Esophagus muscularis mucosa (tissue), 4 donors: ENCODE data around the gene PPT1. TPM values are rescaled to one million over a fixed set of nuclear protein-coding genes. Genes with fewer than 3 reads are reported as not detected.
A peak's percentile ranks its signal among the peaks of the same experiment; 100 is the strongest.
"Not testable (repeated sequence)": the region's sequence is repeated elsewhere in the genome, so short reads cannot be mapped to it uniquely, and the experiment has no call there.

ENCODE experiments used
- DNase-seq: peaks from one replicate; pipeline ENCODE4 v3.0.0-alpha.2; 2017; ENCODE audit errors: extremely low spot score
- H3K27ac ChIP-seq, 4 donors: fragments of 200-600 bp; sonication (generic); replicated peaks in 1 of 4; 1 replicate in 3 of 4; 2 replicates in 1 of 4; pipeline ENCODE4 v1.5.1; 2016 to 2019; ENCODE audit warnings: mild to moderate bottlenecking in 1 of 4
- H3K27me3 ChIP-seq, 4 donors: fragments of 200-600 bp; sonication (generic); one replicate each; pipeline versions ENCODE4 v1.5.1 to v1.6.0; 2016 to 2019
- H3K36me3 ChIP-seq, 4 donors: fragments of 200-600 bp; sonication (generic); one replicate each; pipeline ENCODE4 v1.5.1; 2016 to 2019
- H3K4me1 ChIP-seq, 4 donors: fragments of 200-600 bp; sonication (generic); one replicate each; pipeline ENCODE4 v1.5.1; 2016 to 2019
- H3K4me3 ChIP-seq, 4 donors: fragments of 200-600 bp; sonication (generic); 1 replicate in 2 of 4; 2 replicates in 2 of 4; pipeline ENCODE4 v1.5.1; 2016 to 2019; ENCODE audit warnings: mild to moderate bottlenecking in 4 of 4, moderate library complexity in 1 of 4
- H3K9me3 ChIP-seq, 4 donors: fragments of 200-600 bp; sonication (generic); 1 replicate in 3 of 4; 2 replicates in 1 of 4; pipeline ENCODE4 v1.5.1; 2016 to 2019
- EP300 ChIP-seq: sonication (generic); formaldehyde crosslinking; IDR thresholded peaks from one replicate; pipeline ENCODE4 v1.6.1; 2017; ENCODE audit warnings: antibody characterized with exemption
- POLR2A ChIP-seq: fragments of 450-650 bp; IDR thresholded peaks from one replicate; pipeline ENCODE4 v1.6.1; 2017; ENCODE audit warnings: antibody characterized with exemption, moderate library complexity, mild to moderate bottlenecking, low read depth
- POLR2AphosphoS5 ChIP-seq, 2 donors: sonication (generic); formaldehyde crosslinking; IDR thresholded peaks; one replicate each; pipeline ENCODE4 v1.6.1; 2017; ENCODE audit warnings: antibody characterized with exemption in 2 of 2
- WGBS: methylation state at CpG from one replicate; pipeline ENCODE4 v1.1.5; 2018; 5-methylcytosine and 5-hydroxymethylcytosine counted together
- intact Hi-C: fragments of 100-400 bp; cut with DNase I; formaldehyde crosslinking; loops from one replicate; pipeline ENCODE4 v1.15.1; 2023
- total RNA-seq, 4 donors: library from RNA; depleted of rRNA; stranded (reverse); fragments of >200 nt; gene quantifications; one replicate each; pipeline versions ENCODE4 v1.1.0 to v1.2.1, GENCODE V29; 2016
- TF ChIP-seq, protein P1 (sequence below), 3 experiments: fragments of 200-600 bp in 2 of 3; fragments of 450-650 bp in 1 of 3; sonication (generic) in 2 of 3; IDR thresholded peaks; one replicate each; pipeline ENCODE4 v1.5.1; 2017 to 2019; ENCODE audit warnings: antibody characterized with exemption in 3 of 3, mild to moderate bottlenecking in 2 of 3, moderate library complexity in 1 of 3

Gene PPT1
- total RNA-seq, 4 donors from 2014 or later, result 44.1 to 75.2 (median 50.0) TPM

DNA sequence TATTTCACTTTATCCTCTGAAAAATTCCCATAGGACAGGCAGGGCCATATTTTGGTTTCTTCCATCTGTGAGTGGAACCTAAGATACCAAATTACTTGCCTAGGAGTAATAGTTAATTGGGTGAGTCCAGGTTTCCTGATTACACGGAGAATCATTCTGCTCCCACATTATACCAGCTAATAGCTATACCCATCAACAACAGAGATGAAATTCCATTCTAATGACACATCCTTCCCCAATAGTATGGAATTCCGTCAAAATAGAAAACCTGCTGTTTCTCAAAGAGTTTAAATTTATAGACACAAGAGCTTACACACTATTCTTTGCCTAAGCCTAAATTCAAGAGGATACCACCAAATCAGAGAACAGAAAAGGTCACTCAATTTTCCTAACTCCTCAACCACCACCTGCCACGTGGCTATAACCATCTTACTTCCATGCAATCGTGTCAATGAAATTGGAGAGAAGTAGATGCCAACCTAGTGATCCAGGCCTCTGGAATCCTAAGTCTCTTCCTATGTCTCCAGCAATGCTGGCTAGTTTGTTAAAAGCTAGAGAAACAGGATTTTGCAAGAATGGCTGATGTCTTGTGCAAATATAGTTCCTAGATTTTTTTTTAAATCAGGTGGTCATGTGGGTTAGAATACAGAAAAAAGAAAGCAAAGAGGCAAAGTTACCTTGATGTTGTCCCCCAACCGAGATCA is 6.2 kb downstream of the PPT1 start:
- Histone ChIP-seq H3K36me3 (peaks cover 34 to 65% (median 62%) of the 10 kb centered on the region in 4 donors), H3K27ac (no peak overlapping the region), H3K27me3 (no peaks in the 10 kb centered on the region), H3K9me3 (no peaks in the 10 kb centered on the region), H3K4me3 (no peak overlapping the region), H3K4me1 (peaks cover 0 to 8% (median 4%) of the 10 kb centered on the region in 4 donors)
- intact Hi-C loops, result no loop called here
- WGBS, result 87% methylated on average over 5 of the region's 5 CpGs
- DNase-seq, result no peak
- TF ChIP-seq, protein P1, sequence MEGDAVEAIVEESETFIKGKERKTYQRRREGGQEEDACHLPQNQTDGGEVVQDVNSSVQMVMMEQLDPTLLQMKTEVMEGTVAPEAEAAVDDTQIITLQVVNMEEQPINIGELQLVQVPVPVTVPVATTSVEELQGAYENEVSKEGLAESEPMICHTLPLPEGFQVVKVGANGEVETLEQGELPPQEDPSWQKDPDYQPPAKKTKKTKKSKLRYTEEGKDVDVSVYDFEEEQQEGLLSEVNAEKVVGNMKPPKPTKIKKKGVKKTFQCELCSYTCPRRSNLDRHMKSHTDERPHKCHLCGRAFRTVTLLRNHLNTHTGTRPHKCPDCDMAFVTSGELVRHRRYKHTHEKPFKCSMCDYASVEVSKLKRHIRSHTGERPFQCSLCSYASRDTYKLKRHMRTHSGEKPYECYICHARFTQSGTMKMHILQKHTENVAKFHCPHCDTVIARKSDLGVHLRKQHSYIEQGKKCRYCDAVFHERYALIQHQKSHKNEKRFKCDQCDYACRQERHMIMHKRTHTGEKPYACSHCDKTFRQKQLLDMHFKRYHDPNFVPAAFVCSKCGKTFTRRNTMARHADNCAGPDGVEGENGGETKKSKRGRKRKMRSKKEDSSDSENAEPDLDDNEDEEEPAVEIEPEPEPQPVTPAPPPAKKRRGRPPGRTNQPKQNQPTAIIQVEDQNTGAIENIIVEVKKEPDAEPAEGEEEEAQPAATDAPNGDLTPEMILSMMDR (IDR thresholded peaks at IDR 0.05), result no peak

DNA sequence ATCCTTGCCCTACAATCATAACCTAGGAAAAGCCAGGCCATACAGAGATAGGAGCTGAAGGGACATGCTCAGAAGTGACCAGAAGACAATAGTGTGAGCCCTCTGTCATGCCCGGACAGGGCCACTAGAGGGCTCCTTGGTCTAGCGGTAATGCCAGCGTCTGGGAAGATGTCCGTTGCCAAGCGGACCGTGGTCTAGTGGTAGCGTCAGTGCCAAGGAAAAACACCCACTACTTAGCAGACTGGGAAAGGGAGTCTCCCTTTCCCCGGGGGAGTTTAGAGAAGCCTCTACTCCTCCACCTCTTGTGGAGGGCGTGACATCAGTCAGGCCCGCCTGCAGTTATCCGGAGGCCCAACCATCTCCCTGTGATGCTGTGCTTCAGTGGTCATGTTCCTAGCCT is 12.3 kb downstream of the PPT1 start:
- peak in 1 of 2 donors; percentile 40 for TF ChIP-seq POLR2AphosphoS5 (IDR thresholded peaks at IDR 0.05)
- TF ChIP-seq, protein P1 (IDR thresholded peaks at IDR 0.05), result peak; percentile 55 to 79 (median 74)
- H3K9me3 ChIP-seq, H3K4me1 ChIP-seq, H3K27me3 ChIP-seq, intact Hi-C loops, H3K27ac ChIP-seq, DNase-seq: not testable (repeated sequence)
- peaks cover 24 to 73% (median 57%) of the 10 kb centered on the region in 4 donors for H3K36me3 ChIP-seq
- H3K4me3 ChIP-seq, result peak overlapping the region in 2 of 4 donors; percentile 3 to 36
- WGBS, result 27% methylated on average over 9 of the region's 11 CpGs

DNA sequence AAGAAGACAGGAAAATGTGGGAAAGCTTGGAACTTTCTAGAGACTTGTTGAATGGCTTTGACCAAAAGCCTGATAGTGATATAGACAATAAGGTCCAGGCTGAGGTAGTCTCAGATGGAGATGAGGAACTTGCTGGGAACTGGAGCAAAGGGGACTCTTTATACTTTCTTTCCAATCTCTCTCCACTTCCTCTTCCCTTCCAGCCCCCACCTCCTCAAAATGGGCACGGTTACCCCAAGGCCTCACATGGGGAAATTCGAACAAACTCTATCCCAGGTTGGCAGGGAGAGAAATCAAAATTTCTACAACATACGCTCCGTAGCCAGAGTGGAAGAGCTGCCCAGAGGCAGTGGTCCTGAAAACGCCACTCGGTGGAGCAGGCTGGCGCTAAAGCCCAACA is 15.2 kb downstream of the PPT1 start:
- no peaks in the 10 kb centered on the region for H3K9me3 ChIP-seq
- intact Hi-C loops, result no loop called here
- H3K36me3 ChIP-seq, result peaks cover 5 to 60% (median 38%) of the 10 kb centered on the region in 4 donors
- no peak for DNase-seq
- H3K27ac ChIP-seq, result no peak overlapping the region
- peaks cover 0 to 16% (median 14%) of the 10 kb centered on the region in 4 donors for H3K4me1 ChIP-seq
- no peaks in the 10 kb centered on the region for H3K27me3 ChIP-seq
- TF ChIP-seq, protein P1 (IDR thresholded peaks at IDR 0.05), result no peak
- TF ChIP-seq POLR2AphosphoS5 (IDR thresholded peaks at IDR 0.05) (no peak), POLR2A (no peak), EP300 (no peak)
- WGBS, result 66% methylated on average over 7 of the region's 7 CpGs
- H3K4me3 ChIP-seq, result no peak overlapping the region

DNA sequence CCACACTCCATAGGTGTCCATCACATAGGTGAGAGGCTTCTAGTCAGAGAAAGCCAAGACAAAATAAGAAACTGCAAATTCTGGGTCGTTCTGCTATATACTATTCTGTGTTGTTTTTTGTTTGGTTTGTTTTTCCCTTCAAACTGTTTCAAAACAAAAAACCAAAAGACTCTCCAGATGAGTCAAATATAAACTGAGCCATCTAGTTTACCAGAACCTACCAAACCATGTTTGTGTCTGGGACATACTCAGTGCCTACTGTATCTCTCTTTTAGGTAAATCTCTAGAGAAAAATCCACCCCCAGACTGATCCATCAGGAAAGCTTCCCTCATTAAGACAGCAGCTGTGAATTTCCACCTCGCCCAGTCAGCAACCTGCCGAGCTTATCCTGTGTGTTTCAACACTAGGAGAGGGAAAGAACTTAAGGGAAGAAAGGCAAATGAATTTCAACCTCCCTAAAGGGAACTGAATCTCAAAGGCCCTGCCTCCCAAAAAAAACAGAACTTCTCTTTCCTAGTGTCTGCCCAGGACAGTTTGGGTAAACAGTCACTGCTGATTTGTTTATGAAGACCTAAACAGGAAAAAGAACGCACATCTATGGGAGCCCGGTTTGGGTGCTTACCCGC is 17.2 kb downstream of the PPT1 start:
- Histone ChIP-seq H3K36me3 (peaks cover 5 to 60% (median 34%) of the 10 kb centered on the region in 4 donors), H3K9me3 (no peaks in the 10 kb centered on the region), H3K4me1 (peaks cover 0 to 26% (median 23%) of the 10 kb centered on the region in 4 donors), H3K27ac (peak overlapping the region; percentile 1 to 28 (median 17)), H3K27me3 (no peaks in the 10 kb centered on the region), H3K4me3 (no peak overlapping the region)
- no peak for TF ChIP-seq POLR2A
- intact Hi-C loops, result no loop called here
- DNase-seq, result no peak
- WGBS, result 84% methylated on average over 6 of the region's 6 CpGs

DNA sequence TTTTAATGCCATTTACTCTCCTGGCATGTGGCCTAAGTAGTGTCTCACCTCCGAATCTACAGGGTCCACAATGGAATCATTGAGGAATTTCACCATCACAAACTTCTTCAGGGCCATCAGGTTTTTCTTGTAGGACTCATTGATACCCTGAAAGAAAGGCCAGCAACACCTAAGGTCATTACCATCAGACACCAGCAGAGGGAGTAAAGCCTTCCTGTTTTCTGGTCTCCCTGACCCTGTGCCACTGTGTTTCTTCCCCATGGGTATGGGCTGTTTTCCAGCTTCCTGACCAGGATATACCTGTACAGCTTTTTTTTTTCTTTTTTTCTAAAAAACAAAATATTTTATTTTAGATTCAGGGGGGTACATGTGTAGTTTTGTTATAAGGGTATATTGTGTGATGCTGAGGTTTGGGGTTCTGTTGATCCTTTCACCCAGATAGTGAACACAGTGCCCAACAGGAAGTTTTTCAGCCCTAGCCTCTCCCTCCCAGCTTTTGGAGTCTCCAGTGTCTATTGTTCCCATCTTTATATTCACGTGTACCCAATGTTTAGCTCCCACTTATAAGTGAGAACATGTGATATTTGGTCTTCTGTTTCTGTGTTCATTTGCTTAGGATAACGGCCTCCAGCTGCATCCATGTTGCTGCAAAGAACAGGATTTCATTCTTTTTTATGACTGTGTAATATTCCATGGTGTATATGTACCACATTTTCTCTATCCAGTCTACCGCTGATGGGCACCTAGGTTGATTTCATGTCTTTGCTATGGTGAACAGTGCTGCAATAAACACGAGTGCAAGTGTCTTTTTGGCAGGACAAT is 18.3 kb downstream of the PPT1 start:
- H3K36me3 ChIP-seq, result peaks cover under 1 to 64% (median 40%) of the 10 kb centered on the region in 4 donors
- no peak overlapping the region for H3K4me3 ChIP-seq
- no peaks in the 10 kb centered on the region for H3K27me3 ChIP-seq
- 88% methylated on average over 5 of the region's 5 CpGs for WGBS
- intact Hi-C loops, result no loop called here
- DNase-seq, result no peak
- TF ChIP-seq, protein P1 (IDR thresholded peaks at IDR 0.05), result peak; percentile 53 to 82 (median 55)
- no peak for TF ChIP-seq POLR2A
- peaks cover 0 to 26% (median 22%) of the 10 kb centered on the region in 4 donors for H3K4me1 ChIP-seq
- peak overlapping the region; percentile 36 to 84 (median 70) for H3K27ac ChIP-seq
- no peaks in the 10 kb centered on the region for H3K9me3 ChIP-seq
